Measurements from ENCODE around the gene SLC25A22.

The SLC25A22 gene

DNA sequence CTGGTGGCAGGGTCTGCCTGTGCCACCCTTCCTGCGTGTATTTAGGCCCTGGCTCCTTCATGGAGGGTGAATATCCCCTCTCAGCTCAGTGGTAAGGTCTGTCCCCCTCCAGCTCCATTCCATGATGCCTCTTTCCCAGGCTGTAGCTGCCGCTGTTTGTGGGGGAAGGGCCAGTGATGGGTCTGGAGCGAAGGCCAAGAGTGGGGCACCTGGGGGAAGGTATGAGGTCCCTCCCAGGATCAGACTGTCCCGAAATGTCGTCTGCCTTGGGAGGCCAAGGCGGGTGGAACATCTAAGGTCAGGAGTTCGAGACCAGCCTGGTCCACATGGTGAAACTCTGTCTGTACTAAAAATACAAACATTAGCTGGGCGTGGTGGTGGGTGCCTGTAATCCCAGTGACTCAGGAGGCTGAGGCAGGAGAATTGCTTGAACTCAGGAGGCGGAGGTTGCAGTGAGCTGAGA, 35.8 kb upstream of the SLC25A22 start:
- no peak for DNase-seq (ENCODE audit: low read depth)

GRCh38 chr11:833114-833791, 35.2 kb upstream of the SLC25A22 start:
- no peak for DNase-seq (ENCODE audit: low read depth)

GRCh38 chr11:832529-833113, 34.5 kb upstream of the SLC25A22 start, which contains the start of gene CD151:
TSS of gene CD151 (plus strand) at chr11:832952. CDS start at chr11:836070, 3,118 bp downstream.
- DNase-seq (ENCODE audit: low read depth) = no peak

DNA sequence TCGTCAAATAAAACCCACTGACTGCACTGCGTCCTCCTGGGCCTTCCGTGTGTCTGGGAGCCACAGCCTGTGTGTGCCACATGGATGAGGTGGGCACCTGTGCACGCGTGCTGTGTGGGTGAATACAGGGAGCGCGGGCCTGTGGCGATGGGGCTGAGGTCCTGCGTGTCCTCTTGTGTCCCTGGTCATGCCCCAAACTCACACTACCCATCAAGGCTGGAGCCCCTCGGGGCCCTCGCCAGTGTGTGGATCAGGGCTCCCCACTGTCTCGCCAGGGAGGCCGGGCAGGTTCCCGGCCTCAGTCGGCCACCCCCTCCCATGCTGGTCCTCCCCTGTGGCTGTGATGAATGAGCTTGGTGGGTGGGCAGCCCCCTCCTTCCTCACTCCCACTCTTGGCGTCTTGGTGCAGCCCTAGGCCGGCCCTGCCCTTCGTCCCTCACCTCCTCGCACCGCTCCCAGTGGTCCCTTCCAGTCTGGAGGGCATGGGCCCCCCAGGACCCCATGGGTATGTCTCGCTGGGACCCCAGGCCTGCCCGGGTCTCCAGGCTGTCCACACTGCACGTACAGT, 34.0 kb upstream of the SLC25A22 start:
- DNase-seq (ENCODE audit: low read depth) = no peak

- no peak for DNase-seq (ENCODE audit: low read depth)
These were observed 33.2 kb upstream of the SLC25A22 start for GRCh38 chr11:831118-831864.

DNA sequence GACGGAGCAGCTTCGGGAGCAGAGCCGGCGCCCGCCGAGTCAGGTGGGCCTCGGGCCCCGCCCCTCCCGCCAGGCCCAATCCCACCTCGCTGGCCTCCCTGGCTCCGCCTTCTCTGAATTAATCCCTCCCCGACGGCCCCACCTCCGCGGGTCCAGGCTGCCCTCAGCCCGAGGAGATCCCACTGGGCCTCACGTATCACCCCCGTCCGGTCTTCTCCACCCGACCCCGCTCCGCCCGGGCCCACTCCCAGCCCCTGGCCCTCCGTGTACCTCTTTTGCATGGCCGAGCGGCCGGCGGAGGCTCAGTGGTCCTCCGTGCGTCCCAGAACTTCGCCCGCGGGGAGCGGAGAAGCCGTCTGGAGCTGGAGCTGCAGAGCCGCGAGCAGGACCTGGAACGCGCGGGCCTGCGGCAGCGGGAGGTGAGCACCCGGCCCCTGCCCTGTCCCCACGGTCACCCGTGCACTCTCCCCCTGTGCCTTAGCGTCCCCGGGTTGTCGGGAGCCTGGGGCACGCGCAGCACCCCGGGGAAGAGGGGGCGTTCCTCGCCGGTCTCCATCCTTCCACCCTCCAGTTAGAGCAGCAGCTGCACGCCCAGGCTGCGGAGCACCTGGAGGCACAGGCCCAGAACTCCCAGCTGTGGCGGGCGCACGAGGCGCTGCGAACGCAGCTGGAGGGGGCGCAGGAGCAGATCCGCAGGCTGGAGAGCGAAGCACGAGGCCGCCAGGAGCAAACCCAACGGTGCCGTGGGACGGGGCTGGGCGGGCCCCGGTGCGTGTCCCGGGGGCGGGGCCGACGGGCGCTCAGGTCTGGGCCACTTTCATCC, 32.4 kb upstream of the SLC25A22 start:
- DNase-seq (ENCODE audit: low read depth) = no peak

- DNase-seq (ENCODE audit: low read depth) = no peak
These were observed 31.8 kb upstream of the SLC25A22 start for GRCh38 chr11:829847-830294.

DNA sequence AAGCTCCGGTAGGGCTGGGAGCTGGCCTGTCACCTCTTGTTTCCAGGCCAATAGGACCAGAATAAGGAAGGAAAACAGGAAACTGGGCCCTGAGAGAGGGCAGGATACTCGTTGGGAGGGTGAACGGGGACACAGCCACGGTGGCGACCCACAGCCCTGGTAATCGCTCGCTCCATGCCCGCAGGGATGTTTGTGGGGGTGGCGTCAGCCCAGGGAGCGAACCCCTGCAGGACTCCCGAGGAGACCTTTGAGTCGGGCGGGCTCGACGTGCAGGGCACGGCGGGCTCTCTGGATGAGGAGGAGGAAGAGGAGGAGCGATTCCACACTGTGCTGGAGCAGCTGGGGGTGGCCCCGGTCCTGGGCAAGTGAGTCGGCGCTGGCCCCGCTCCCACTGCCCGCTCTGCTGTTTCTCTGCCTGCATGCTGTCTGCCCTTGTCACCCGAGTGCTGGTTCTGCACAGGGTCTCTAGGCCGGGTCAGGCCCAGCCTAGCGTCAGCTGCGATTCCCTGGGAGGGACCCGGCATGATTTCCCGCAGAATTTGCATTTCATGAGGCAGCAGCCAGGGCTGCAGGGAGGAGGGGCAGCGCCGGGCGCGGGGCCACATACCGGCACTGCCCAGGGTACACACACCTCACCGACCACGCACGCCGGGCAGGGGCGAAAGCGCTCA, 31.2 kb upstream of the SLC25A22 start:
- no peak for DNase-seq (ENCODE audit: low read depth)

- no peak for DNase-seq (ENCODE audit: low read depth)
These were observed 30.6 kb upstream of the SLC25A22 start for GRCh38 chr11:828506-829175.

- no peak for DNase-seq (ENCODE audit: low read depth)
These were observed 29.8 kb upstream of the SLC25A22 start, which contains the start of gene CRACR2B for GRCh38 chr11:827897-828192. TSS of gene CRACR2B (plus strand) at chr11:827919. CDS start at chr11:828608, 689 bp downstream.

GRCh38 chr11:827146-827896, 29.2 kb upstream of the SLC25A22 start:
- DNase-seq (ENCODE audit: low read depth) = no peak

GRCh38 chr11:826836-827145, 28.7 kb upstream of the SLC25A22 start:
- no peak for DNase-seq (ENCODE audit: low read depth)

GRCh38 chr11:826227-826621, 28.1 kb upstream of the SLC25A22 start:
- no peak for DNase-seq (ENCODE audit: low read depth)

DNA sequence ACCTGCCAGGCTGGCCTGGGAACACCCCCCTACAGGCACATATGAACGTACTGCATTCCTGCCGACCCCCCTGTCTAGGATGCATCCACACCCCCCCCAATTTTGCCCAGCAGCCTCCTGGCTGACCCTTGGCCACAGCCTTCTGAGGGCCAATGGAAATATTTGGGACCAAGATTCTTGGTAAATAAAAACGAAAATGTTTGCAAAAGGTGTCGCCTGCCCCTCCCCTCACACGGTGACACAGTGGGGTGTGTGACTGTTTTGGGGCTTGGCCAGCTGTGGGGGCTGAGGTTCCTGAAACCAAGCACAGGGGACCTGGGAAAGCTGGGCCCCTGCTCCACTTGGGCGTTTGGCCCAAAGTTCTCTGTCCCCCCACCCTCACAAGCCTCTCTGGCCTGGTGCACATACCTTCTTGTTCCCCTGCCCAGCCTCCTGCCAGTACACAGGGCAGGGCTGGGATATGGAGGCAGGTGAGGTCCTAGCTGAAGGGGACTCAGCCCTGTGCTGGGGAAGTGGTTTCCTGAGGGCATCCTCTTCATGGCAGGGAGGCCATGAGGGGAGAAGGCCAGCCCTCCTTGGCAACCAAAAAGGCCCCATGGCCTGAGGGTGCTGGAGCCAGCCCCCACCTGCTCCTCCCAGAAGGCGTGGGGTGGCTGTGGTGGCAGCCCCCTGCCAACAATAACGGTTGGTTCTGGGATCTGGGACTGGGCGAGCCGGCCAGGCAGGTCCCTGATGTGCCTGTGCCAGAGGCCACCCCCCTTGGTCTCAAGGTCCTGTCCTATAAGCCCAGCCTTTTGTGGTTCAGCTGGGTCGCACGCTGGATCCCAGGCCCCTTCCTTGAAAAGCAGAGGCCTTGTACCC, 27.5 kb upstream of the SLC25A22 start:
- no peak for DNase-seq (ENCODE audit: low read depth)

DNA sequence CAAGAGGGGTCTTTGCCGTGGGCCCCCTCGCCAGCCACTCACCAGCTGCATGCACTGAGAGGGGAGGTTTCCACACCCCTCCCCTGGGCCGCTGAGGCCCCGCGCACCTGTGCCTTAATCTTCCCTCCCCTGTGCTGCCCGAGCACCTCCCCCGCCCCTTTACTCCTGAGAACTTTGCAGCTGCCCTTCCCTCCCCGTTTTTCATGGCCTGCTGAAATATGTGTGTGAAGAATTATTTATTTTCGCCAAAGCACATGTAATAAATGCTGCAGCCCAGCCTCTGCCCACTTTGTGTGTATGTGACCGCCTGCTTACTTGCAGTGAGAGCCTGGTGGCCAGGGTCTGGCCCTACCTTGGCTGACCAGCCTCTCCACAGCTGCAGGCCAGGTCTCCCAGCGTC, 26.9 kb upstream of the SLC25A22 start:
- no peak for DNase-seq (ENCODE audit: low read depth)

GRCh38 chr11:824292-824880, 26.3 kb upstream of the SLC25A22 start:
- no peak for DNase-seq (ENCODE audit: low read depth)

GRCh38 chr11:823441-824291, 25.6 kb upstream of the SLC25A22 start:
- DNase-seq (ENCODE audit: low read depth) = no peak
